HG03045 (cell line): Measurements from ENCODE around the gene SIPA1L2.
"Not testable (repeated sequence)": the region's sequence is repeated elsewhere in the genome, so short reads cannot be mapped to it uniquely, and the experiment has no call there.

ENCODE experiments used
- ATAC-seq: cut with Tn5 transposase; IDR thresholded peaks from one replicate; pipeline ENCODE4 v1.9.1; 2021; ENCODE audit warnings: mild to moderate bottlenecking, moderate library complexity; ENCODE audit not compliant: unreplicated experiment

Gene SIPA1L2

DNA sequence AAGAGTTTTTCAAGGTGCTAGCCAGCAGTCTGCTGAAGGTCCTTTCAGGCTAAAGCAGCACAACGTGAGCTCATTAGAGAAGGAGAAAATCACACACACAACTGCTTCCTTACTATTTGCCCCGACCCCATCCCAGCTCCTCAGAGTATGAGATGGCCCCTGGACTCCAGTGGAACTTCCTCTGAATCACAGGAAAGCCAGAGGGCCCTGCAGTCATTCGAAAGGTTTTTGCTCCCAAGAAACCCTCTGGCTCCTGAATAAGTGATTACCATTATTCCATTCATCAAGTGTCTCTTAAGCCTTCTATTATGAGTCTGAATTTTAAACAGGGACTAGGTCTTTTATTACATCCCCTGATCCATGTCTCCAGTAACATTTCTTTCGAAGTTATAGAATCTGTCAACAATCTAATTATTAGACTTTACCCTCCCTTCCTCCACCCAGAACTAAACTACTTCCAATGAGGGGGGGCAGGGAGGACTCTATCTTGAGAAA is 14.6 kb downstream of the SIPA1L2 start:
- ATAC-seq, result no peak

DNA sequence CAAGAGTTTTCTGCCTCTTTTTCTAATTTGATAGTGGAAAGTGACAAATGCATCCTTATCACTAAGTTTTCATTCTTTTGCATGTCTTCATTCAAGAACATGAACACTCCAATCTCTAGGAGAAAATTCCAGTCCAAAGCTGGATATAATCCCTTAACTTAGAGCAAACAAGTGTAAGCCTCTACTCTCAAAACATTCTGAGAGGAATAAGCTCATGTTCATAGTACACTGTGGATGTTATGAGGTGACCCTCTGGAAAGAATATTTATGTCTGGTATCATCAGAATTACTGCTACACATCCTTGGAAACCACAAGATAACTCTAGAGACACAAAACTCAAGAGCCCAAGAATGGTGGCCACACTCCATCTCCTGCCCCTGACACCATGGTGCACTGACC is 15.1 kb downstream of the SIPA1L2 start:
- no peak for ATAC-seq

GRCh38 chr1:232613752-232614381 is 16.1 kb downstream of the SIPA1L2 start:
- ATAC-seq, result no peak

GRCh38 chr1:232612836-232613235 is 17.1 kb downstream of the SIPA1L2 start:
- ATAC-seq, result not testable (repeated sequence)

GRCh38 chr1:232611834-232612233 is 18.1 kb downstream of the SIPA1L2 start:
- ATAC-seq, result no peak

DNA sequence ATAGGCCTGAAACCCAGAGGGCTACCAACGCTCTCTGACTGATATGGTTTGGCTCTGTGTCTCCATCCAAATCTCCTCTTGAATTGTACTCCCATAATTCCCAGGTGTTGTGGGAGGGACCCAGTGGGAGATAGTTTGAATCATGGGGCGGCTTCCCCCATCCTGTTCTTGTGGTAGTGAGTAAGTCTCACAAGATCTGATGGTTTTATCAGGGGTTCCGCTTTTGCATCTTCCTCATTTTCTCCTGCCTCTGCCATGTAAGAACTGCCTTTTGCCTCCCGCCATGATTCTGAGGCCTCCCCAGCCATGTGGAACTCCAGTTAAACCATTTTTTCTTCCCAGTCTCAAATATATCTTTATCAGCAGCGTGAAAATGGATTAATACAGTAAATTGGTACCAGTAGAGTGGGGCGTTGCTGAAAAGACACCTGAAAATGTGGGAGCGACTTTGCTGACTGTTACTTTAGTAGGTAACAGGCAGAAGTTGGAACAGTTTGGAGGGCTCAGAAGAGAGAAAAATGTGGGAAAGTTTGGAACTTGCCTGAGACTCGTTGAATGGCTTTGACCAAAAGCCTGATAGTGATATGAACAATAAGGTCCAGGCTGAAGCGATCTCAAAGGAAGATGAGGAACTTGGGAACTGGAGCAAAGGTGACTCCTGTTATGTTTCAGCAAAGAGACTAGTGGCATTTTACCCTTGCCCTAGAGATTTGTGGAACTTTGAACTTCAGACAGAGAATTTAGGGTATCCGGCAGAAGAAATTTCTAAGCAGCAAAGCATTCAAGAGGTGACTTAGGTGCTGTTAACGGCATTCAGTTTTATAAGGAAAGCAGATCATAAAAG is 18.8 kb downstream of the SIPA1L2 start:
- not testable (repeated sequence) for ATAC-seq

DNA sequence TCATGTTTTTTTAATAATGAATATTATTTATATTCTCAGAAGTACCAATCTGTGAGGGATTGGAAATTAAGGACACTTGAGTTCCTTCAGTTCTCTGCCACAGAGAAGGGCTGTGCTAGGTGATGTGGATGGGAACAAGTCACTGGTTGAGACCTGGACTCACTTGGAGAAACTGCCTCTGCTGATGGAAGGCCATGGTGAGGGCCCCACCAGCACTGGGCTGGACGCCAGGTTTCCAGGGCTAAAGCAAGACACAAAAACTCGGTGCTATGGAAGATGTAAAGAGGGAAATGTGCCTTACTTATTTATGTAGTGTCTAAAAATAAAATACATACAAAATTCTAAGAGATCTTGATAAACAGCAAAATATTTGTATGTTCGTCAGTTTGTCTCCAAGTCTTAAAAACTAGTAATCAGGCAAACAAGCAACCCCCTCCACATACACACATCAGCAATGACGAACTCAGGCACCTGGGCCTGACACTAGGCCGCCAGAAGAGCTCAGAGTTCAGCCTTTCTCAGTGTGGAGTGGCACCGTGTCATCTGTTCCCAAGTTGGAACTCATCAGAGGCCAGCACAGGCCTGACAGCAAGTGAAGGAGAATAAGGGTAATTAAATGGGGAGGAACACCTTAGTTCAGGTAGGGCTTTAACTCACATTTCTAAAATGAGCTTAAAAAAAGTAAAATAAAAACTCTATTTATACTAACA is 19.6 kb downstream of the SIPA1L2 start:
- ATAC-seq, result no peak

DNA sequence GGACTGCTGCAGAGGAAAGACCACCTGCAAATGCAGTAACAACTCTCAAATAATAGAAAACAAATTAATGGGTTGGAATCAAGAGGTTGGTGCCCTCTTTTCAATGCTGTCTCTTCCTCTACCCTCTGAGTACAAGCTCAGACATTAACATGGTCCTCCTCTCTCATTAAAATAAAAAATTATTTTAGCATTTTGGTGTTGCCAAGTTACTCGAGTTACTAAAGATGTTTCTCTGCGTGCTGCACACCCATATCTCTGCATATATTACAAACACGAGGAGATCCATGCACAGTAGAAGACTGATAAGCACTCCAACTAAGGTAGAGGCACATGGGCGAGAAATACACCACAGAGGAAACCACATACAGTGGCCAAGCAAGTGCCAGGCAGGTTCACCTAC is 21.5 kb downstream of the SIPA1L2 start:
- ATAC-seq, result no peak

GRCh38 chr1:232602622-232603021 is 27.3 kb downstream of the SIPA1L2 start:
- ATAC-seq, result no peak

DNA sequence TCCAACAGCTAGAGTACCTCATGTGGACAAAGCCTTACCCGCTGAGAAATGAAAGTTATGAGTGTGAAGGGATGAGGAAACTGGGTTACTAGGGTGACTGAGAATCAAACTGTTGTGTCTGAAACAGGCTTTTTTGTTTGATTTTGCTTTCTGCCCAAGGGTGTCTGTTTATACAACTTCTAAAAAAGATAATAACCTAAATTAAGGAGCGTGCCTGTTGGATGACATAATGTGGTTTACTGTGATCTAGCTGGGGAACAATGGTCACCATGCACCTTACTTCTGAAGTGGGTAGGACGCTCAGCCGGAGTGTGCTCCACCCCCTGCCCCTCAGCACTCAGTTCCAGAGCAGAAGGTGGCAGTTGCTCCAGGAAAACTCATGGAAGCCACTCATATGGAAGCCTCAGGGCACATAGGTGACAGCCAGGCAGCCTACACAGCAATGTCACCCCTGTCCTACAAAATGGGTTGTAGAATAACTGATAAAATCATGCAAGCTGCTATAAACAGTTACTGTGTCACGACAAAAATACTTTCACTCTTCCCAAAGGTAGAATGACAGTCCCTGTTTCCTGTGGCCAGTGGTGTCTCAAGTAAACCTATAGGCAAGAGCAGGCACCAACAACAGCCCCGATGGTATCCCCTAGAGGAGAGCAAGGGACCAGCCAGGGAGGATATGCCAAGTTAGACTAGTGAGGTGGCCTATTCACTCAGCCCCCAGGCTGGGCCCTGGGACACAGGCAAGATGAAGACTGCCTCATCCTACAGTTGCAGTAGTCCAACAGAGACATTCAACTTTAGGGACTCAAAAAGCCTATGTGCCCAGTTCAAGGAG is 29.3 kb downstream of the SIPA1L2 start:
- no peak for ATAC-seq

DNA sequence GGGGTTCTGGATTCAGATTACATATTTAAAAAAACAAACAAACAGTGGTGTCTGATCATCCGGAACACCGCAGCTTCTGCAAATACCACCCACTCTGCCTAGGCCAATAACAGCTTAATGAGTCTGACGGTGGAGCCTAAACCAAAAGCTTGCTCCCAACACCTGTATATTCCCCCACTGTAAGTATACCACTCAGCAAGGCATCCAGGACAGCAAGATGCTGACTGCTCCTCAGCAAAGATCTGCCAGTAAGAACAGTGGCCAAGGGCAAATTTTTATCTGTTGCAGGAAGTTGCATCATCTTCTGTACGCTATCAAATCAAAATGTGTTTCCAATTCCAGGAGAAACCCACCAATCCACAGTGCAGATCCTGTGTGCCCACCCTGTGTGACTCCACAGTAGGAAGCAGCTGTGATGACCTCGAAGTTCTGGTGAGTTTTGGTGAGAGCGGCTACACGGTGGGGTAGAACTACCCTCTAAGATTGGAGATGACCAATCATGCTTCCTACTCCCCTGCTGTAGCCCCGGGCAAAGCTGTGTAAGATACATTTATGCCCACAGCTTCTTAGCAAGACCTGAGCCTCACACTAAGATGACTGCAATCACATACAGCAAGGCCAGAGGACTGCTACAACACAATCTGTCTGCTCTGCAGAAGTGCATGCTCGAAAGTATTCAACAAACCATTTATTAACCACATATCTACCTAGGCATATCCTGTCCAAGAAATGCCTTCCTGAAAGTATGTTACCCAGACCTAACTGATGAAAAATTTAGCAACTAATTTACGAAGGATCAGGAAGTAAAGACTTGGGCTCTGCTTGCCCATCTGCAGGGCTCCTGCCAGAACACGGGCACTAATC is 30.5 kb downstream of the SIPA1L2 start:
- ATAC-seq, result no peak

GRCh38 chr1:232598837-232599177 is 31.1 kb downstream of the SIPA1L2 start:
- ATAC-seq, result no peak

DNA sequence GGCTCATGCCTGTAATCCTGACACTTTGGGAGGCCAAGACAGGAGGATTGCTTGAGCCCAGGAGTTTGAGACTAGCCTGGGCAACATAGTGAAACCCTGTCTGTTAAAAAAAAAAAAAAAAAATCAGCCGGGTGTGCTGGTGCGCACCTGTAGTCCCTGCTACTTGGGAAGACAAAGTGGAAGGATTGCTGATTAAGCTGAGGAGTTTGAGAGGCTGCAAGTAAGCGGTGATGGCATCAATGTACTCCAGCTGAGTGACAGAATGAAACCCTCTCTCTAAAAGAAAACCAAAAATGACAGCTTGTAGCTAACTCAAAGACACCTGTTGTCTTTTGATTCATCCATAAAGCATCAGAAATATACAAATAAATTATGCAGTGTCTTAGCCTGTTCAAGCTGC is 31.8 kb downstream of the SIPA1L2 start:
- ATAC-seq, result no peak

GRCh38 chr1:232597721-232598120 is 32.2 kb downstream of the SIPA1L2 start:
- peak; percentile 56 for ATAC-seq

GRCh38 chr1:232596666-232597303 is 33.1 kb downstream of the SIPA1L2 start:
- ATAC-seq, result peak; percentile 42

DNA sequence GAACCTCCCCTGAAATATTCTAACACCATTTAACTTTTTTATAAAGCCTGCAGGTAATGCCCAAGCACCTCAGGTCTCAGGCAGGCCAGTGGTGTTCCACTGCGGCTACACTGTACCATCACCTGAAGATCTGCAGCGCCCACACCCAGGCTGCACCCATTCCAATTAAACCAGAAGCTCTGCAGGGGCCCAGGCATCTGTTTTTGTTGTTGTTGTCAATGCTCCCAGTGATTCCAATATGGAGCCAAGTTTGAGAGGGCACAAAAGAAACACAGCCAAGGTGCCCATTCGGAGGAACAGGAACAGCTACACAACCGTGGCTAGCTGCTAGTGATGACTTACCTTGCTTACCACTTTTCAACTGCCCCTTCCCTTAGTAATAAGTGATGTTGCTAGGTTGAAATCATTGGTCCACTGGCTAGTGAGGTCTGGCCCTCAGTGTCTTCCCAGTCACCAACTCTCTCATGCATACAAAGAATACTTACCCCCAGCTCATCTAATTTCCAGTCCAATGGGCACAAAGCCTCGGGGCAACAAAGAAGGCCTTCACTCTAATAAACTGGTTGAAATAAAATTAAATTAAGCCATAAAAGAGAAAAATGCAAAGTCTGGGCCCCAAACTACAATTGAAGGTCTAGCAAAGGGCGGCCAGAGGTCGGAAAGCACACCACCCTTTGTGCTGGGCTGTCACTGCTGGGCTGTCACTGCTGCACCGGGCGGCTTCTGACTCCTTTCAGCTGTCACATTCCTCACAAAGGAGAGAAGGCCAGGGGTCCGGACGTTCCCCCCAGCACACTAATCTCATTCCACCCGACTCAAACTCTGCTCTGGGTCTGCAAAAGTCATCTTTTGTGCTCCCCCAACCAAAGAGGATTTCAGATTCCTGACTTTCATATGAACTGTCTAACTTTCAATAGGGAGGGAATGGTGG is 34.9 kb downstream of the SIPA1L2 start:
- no peak for ATAC-seq

- no peak for ATAC-seq
These were observed 36.0 kb downstream of the SIPA1L2 start for GRCh38 chr1:232593717-232594502.

DNA sequence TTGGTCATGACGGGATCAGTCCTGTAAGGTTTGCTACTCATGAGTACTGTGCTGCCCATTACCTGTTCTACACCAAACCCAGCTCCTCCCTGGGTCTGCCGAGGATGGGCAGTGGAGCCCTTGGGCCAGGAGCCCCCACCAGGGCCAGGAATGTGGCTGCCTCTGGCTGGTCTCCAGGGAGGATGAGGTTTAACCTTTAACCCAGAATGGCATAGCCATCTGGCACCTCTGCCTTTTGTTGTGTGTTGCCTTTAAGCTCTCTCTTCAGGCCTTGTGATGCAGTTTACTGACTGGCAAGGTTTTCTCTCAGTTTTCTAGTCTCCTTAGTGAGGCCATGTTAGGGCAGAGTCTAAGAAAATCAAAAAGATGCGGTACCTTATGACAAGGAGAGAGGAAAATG is 38.6 kb downstream of the SIPA1L2 start:
- no peak for ATAC-seq
